HCT116 (cell line): ENCODE measurements around the gene CA11. TPM values are rescaled to one million over a fixed set of nuclear protein-coding genes. Genes with fewer than 3 reads are reported as not detected.

Source experiments
- ATAC-seq: fragments of 200-7000 bp; cut with Tn5 transposase; 2 replicates; pipeline ENCODE4 v1.9.1; 2020; ENCODE audit warnings: mild to moderate bottlenecking, moderate library complexity
- BruUV-seq: library from RNA; stranded (reverse); fragments of 400-500 nt; replicated peaks from 2 replicates; lab custom pipeline; 2021; lab: Mats Ljungman, UMichigan
- CTCF ChIA-PET: fragments of 300-600 bp; sonication (Branson Sonifier 250); formaldehyde crosslinking; loops from one replicate; lab custom pipeline; 2021; ENCODE audit warnings: antibody characterized with exemption; lab: Charles Lee
- POLR2A ChIA-PET: fragments of 300-600, 350-600 bp; sonication (Branson Sonifier 250); formaldehyde crosslinking; loops from one replicate; lab custom pipeline; 2021; ENCODE audit warnings: antibody characterized with exemption; lab: Charles Lee
- RAD21 ChIA-PET, 2 experiments: fragments of 300-600 bp; sonication (Branson Sonifier 250); formaldehyde crosslinking; loops; one replicate each; lab custom pipeline; 2023; ENCODE audit warnings: low total read pairs in 2 of 2; ENCODE audit not compliant: uncharacterized antibody in 2 of 2, unreplicated experiment in 2 of 2, low non-redundant PET in 1 of 2; lab: Charles Lee
- DNase-seq: peaks from one replicate; pipeline ENCODE4 v3.0.0-alpha.2; 2010; ENCODE audit warnings: low read depth, low spot score
- H2AFZ ChIP-seq: fragments of 200-600 bp; shearing (Covaris generic), sonication (generic); 2 replicates; pipeline ENCODE4 v1.6.1; 2017; ENCODE audit warnings: low read depth, mixed run types, mixed read lengths, antibody characterized with exemption, low read length; ENCODE audit not compliant: poor library complexity, severe bottlenecking
- H3K27ac ChIP-seq: 2 replicates; pipeline ENCODE4 v1.5.1; 2012; ENCODE audit warnings: low read depth, low read length
- H3K27me3 ChIP-seq: fragments of 200-600 bp; sonication (generic); 2 replicates; pipeline ENCODE4 v1.6.1; 2016; ENCODE audit warnings: mixed run types, low read length, mixed read lengths; ENCODE audit not compliant: insufficient read depth
- H3K36me3 ChIP-seq, 2 experiments: fragments of 200-500 bp in 1 of 2; fragments of 200-600 bp in 1 of 2; sonication (Bioruptor generic) in 1 of 2; sonication (generic) in 1 of 2; 2 replicates each; pipeline versions ENCODE4 v1.5.1 to v1.6.1; 2014 to 2016; ENCODE audit warnings: low read length in 2 of 2, inconsistent platforms in 1 of 2, mixed read lengths in 1 of 2, mixed run types in 1 of 2; ENCODE audit not compliant: insufficient read depth in 2 of 2, control insufficient read depth in 1 of 2
- H3K4me1 ChIP-seq, 2 experiments: fragments of 200-600 bp in 1 of 2; sonication (generic) in 1 of 2; 2 replicates each; pipeline versions ENCODE4 v1.5.1 to v1.6.1; 2012 to 2017; ENCODE audit warnings: low read length in 2 of 2, inconsistent platforms in 1 of 2, mild to moderate bottlenecking in 1 of 2, mixed read lengths in 1 of 2, mixed run types in 1 of 2, moderate library complexity in 1 of 2; ENCODE audit not compliant: insufficient read depth in 2 of 2, control insufficient read depth in 1 of 2
- H3K4me2 ChIP-seq: fragments of 200-600 bp; sonication (generic); 2 replicates; pipeline ENCODE4 v1.6.1; 2017; ENCODE audit warnings: mixed run types, low read length, mixed read lengths
- H3K4me3 ChIP-seq, 2 experiments: fragments of 200-600 bp in 1 of 2; sonication (generic) in 1 of 2; replicated peaks in 1 of 2; 2 replicates each; pipeline ENCODE4 v1.5.1; 2011 to 2016; ENCODE audit warnings: low read length in 2 of 2, control low read depth in 1 of 2, low read depth in 1 of 2, mild to moderate bottlenecking in 1 of 2, mixed read lengths in 1 of 2, mixed run types in 1 of 2
- H3K79me2 ChIP-seq: fragments of 200-600 bp; sonication (generic); 2 replicates; pipeline ENCODE4 v1.6.1; 2017; ENCODE audit warnings: mild to moderate bottlenecking, mixed run types, low read length, moderate library complexity, mixed read lengths; ENCODE audit not compliant: insufficient read depth
- H3K9ac ChIP-seq: fragments of 200-600 bp; sonication (generic); 2 replicates; pipeline ENCODE4 v1.6.1; 2016; ENCODE audit warnings: low read length, mixed read lengths
- H3K9me2 ChIP-seq: fragments of 200-600 bp; sonication (generic), shearing (Covaris generic); 2 replicates; pipeline ENCODE4 v1.6.1; 2017; ENCODE audit warnings: mixed run types, mild to moderate bottlenecking, moderate library complexity; ENCODE audit not compliant: insufficient read depth
- H3K9me3 ChIP-seq, 2 experiments: fragments of 200-500 bp in 1 of 2; fragments of 200-600 bp in 1 of 2; sonication (Bioruptor generic) in 1 of 2; sonication (generic) in 1 of 2; 2 replicates each; pipeline ENCODE4 v1.6.1; 2014 to 2017; ENCODE audit warnings: low read length in 2 of 2, mixed read lengths in 2 of 2, inconsistent platforms in 1 of 2, low read depth in 1 of 2, mild to moderate bottlenecking in 1 of 2, mixed run types in 1 of 2, moderate library complexity in 1 of 2; ENCODE audit not compliant: control insufficient read depth in 1 of 2, insufficient read depth in 1 of 2
- H4K20me1 ChIP-seq: fragments of 200-600 bp; sonication (generic), shearing (Covaris generic); 2 replicates; pipeline ENCODE4 v1.6.1; 2017; ENCODE audit warnings: mixed run types, mild to moderate bottlenecking, moderate library complexity; ENCODE audit not compliant: insufficient read depth
- CBX3 ChIP-seq: IDR thresholded peaks from 2 replicates; pipeline ENCODE4 v1.6.1; 2012; ENCODE audit warnings: low read depth
- EZH2 ChIP-seq: fragments of 200-600 bp; sonication (generic); IDR thresholded peaks from 2 replicates; pipeline ENCODE4 v1.6.1; 2017; ENCODE audit warnings: antibody characterized with exemption, mixed run types
- EZH2phosphoT487 ChIP-seq: fragments of 200-600 bp; IDR thresholded peaks from 2 replicates; pipeline ENCODE4 v1.6.1; 2018; ENCODE audit warnings: antibody characterized with exemption, borderline replicate concordance
- JUND ChIP-seq: IDR thresholded peaks from 2 replicates; pipeline ENCODE4 v1.6.1; 2012
- POLR2A ChIP-seq: IDR thresholded peaks from 2 replicates; pipeline ENCODE4 v1.7.0; 2011; ENCODE audit warnings: borderline replicate concordance; ENCODE audit not compliant: insufficient read depth, insufficient read length; ENCODE audit errors: extremely low read depth
- RAD21 ChIP-seq: IDR thresholded peaks from 2 replicates; pipeline ENCODE4 v1.6.1; 2012; ENCODE audit warnings: low read depth, mild to moderate bottlenecking
- SP1 ChIP-seq: IDR thresholded peaks from 2 replicates; pipeline ENCODE4 v1.6.1; 2012; ENCODE audit warnings: low read depth
- SRF ChIP-seq: IDR thresholded peaks from 2 replicates; pipeline ENCODE4 v1.6.1; 2012; ENCODE audit warnings: low read depth
- YY1 ChIP-seq: IDR thresholded peaks from 2 replicates; pipeline ENCODE4 v1.6.1; 2011; ENCODE audit warnings: low read length, low read depth, moderate library complexity, mild to moderate bottlenecking; ENCODE audit not compliant: insufficient replicate concordance; ENCODE audit errors: extremely low read depth
- ZBTB33 ChIP-seq: IDR thresholded peaks from 2 replicates; pipeline ENCODE4 v1.6.1; 2011; ENCODE audit warnings: mild to moderate bottlenecking, low read length, moderate library complexity; ENCODE audit not compliant: insufficient replicate concordance; ENCODE audit errors: extremely low read depth
- ZFX ChIP-seq: fragments of 450-650 bp; IDR thresholded peaks from 2 replicates; pipeline ENCODE4 v1.6.1; 2017
- ZNF274 ChIP-seq: fragments of 200-500 bp; sonication (Bioruptor generic); IDR thresholded peaks from 2 replicates; pipeline ENCODE4 v1.6.1; 2014; ENCODE audit warnings: mild to moderate bottlenecking, low read depth, low read length, inconsistent platforms
- intact Hi-C: fragments of 100-400 bp; cut with micrococcal nuclease; formaldehyde crosslinking; loops from 2 replicates; pipeline ENCODE4 v1.10.0; 2022
- total RNA-seq: library from RNA; stranded (reverse); gene quantifications from one replicate; pipeline ENCODE4 v1.2.1, GENCODE V29; 2021; ENCODE audit not compliant: unreplicated experiment
- TF ChIP-seq, protein P1 (sequence below): IDR thresholded peaks from 2 replicates; pipeline ENCODE4 v1.6.1; 2012
- TF ChIP-seq, protein P2 (sequence below): IDR thresholded peaks from 2 replicates; pipeline ENCODE4 v1.6.1; 2012

The CA11 gene
- total RNA-seq, 1 experiment from 2014 or later = 29.6 TPM

- ChIA-PET POLR2A (interaction anchor here (0.6 to 2.4 kb wide), 23 partner anchors 9 to 375 kb away, joined by 3 to 31 read pairs (median 5); partner anchors contain the start of genes CA11, DBP, GYS1 and KDELR1), RAD21 (no interaction called here), CTCF (interaction anchor here (0.6 to 1.3 kb wide), 9 partner anchors 10 to 1428 kb away, joined by 3 to 9 read pairs (median 4); partner anchors contain the start of gene CA11)
- peak overlapping the region; percentile 99 for H3K9ac ChIP-seq
- H3K9me2 ChIP-seq = no peaks in the 10 kb centered on the region
- H3K36me3 ChIP-seq = peaks cover 20 to 37% of the 10 kb centered on the region in 2 experiments
- no peaks in the 10 kb centered on the region for H3K9me3 ChIP-seq
- H4K20me1 ChIP-seq = peaks cover 34% of the 10 kb centered on the region; the same call in 1 of the 2 replicates
- no peaks in the 10 kb centered on the region for H3K27me3 ChIP-seq
- H3K4me2 ChIP-seq = peak overlapping the region; percentile 87
- BruUV-seq = TSS peak; percentile 76
- DNase-seq (no peak), ATAC-seq (no peak)
- 0 out of 2 replicates have a peak, but pooled peaks have one; percentile 9 for TF ChIP-seq SP1
- TF ChIP-seq, protein P1, sequence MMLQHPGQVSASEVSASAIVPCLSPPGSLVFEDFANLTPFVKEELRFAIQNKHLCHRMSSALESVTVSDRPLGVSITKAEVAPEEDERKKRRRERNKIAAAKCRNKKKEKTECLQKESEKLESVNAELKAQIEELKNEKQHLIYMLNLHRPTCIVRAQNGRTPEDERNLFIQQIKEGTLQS = no peak
- H3K4me1 ChIP-seq = peaks cover 34 to 55% of the 10 kb centered on the region in 2 experiments
- H3K79me2 ChIP-seq = peaks cover 55% of the 10 kb centered on the region
- H2AFZ ChIP-seq = no peak overlapping the region
- intact Hi-C loops = no loop called here
- peak overlapping the region; percentile 56 to 93 for H3K4me3 ChIP-seq
- H3K27ac ChIP-seq = peak overlapping the region; percentile 86
These were observed 27.6 kb downstream of the CA11 start for GRCh38 chr19:48618278-48618915.

DNA sequence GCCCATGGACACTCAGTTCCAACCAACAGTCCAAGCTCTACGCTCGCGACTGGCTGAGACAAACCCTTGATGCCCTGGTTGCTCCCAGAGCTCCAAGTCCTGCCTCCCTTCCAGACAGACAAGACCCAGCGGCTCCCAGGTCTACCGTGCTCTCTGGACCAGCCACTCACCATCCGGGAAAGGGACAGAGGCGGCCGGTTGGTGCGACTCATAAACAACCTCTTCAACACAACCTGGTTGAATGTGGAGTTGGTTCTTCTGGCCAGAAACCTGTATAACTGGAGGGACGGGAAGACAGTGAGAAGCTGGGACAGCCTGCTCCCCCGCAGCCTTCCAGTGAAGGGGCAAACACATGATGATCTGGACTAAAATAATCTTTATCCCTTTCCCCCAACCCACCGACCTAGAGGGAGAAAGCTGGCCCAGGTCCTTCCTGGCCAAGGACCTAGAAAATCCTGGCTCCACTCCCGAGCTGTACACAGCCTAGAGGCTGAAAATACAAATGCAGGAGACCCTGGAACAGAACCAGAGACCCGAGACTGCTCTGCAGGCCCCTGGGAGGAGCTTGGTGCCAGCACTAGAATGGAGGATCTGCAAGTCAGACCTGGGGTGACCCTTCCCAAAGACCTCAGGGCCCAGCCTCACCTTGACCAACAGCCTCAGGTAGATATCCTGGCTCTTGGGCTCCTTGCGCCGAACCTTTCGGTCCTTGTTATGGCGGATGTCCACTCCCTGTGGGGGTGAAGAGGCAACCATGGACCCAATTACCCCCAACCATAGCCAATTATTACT lies 28.6 kb downstream of the CA11 start:
- Histone ChIP-seq H3K9ac (peak overlapping the region; percentile 99), H3K4me3 (peak overlapping the region; percentile 56 to 93), H3K27me3 (no peaks in the 10 kb centered on the region), H2AFZ (no peak overlapping the region), H3K36me3 (peaks cover 20 to 37% of the 10 kb centered on the region in 2 experiments), H3K79me2 (peaks cover 52% of the 10 kb centered on the region), H3K4me1 (peaks cover 33 to 52% of the 10 kb centered on the region in 2 experiments), H3K4me2 (peak overlapping the region; percentile 87), H3K9me2 (no peaks in the 10 kb centered on the region), H3K27ac (peak overlapping the region; percentile 86), H3K9me3 (no peaks in the 10 kb centered on the region), H4K20me1 (peaks cover 34% of the 10 kb centered on the region; the same call in 1 of the 2 replicates)
- DNase-seq = no peak
- ChIA-PET RAD21 (no interaction called here), CTCF (interaction anchor here (1.0 kb wide), 1 partner anchor 8 kb away, joined by 4 read pairs; no protein-coding TSS in a partner anchor), POLR2A (interaction anchor here (0.7 to 2.4 kb wide), 8 partner anchors 9 to 376 kb away, joined by 3 to 9 read pairs (median 3); partner anchors contain the start of genes DBP, GYS1, PPP1R15A and RUVBL2)
- intact Hi-C loops = no loop called here
- no TSS peak for BruUV-seq
- ATAC-seq = no peak
- no peak for TF ChIP-seq EZH2phosphoT487
- TF ChIP-seq CBX3 = no peak
- no peak for TF ChIP-seq SRF
- no peak for TF ChIP-seq JUND
- TF ChIP-seq RAD21 = no peak
- TF ChIP-seq EZH2 = no peak
- no peak for TF ChIP-seq YY1
- TF ChIP-seq ZFX = no peak
- TF ChIP-seq, protein P2, sequence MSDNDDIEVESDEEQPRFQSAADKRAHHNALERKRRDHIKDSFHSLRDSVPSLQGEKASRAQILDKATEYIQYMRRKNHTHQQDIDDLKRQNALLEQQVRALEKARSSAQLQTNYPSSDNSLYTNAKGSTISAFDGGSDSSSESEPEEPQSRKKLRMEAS = no peak
- TF ChIP-seq SP1 = no peak
- TF ChIP-seq POLR2A = no peak
- no peak for TF ChIP-seq ZNF274
- TF ChIP-seq ZBTB33 = no peak
